Measurements from ENCODE around the gene EGFL8. TPM values are rescaled to one million over a fixed set of nuclear protein-coding genes. Genes with fewer than 3 reads are reported as not detected.
A peak's percentile ranks its signal among the peaks of the same experiment; 100 is the strongest.

EGFL8 gene
- total and polyA plus RNA-seq, 9 of the 15 experiments (the other 6 are each of a cell fraction or from before 2014, with no cell fraction given) = 2.2 to 47.4 (median 14.2) TPM

- TF ChIP-seq ARID4B (CRISPR knock-in tag; IDR thresholded peaks at IDR 0.05) (peak; percentile 55; the same call in 1 of the 2 replicates), ATF1 (CRISPR knock-in tag; IDR thresholded peaks at IDR 0.05) (no peak), ATF1 (tag; IDR thresholded peaks at IDR 0.05) (peak; percentile 32; the same call in 1 of the 2 replicates), ZNF830 (CRISPR knock-in tag; IDR thresholded peaks at IDR 0.05) (0 out of 2 replicates have a peak, but pooled peaks have one; percentile 12), ATF3 (IDR thresholded peaks at IDR 0.05) (no peak), ATF3 (CRISPR knock-in tag; conservative IDR thresholded peaks at IDR 0.05) (0 out of 2 replicates have a peak, but pooled peaks have one; percentile 19), ZBTB34 (CRISPR knock-in tag; IDR thresholded peaks at IDR 0.05) (no peak), ZNF384 (IDR thresholded peaks at IDR 0.05; ENCODE audit: low read depth, low read length) (peak; percentile 28; the same call in 1 of the 2 replicates), SRF (CRISPR knock-in tag; IDR thresholded peaks at IDR 0.05) (peak in 1 of 2 experiments; percentile 68; a peak in 1 of 4 replicates)
Measured at GRCh38 chr6:32118782-32119628, 45.4 kb upstream of the EGFL8 start (continued).

Data from K562 (cell line).